Mesendoderm (in vitro differentiated cells): Measurements from ENCODE around the gene AFF4.
"Not testable (repeated sequence)": the region's sequence is repeated elsewhere in the genome, so short reads cannot be mapped to it uniquely, and the experiment has no call there.

ENCODE experiments used
- DNase-seq: peaks from one replicate; pipeline ENCODE4 v3.0.0; 2013
- H2AK5ac ChIP-seq: 2 replicates; pipeline ENCODE4 v1.6.1; 2013; ENCODE audit warnings: low read length, inconsistent platforms
- H2BK120ac ChIP-seq: 2 replicates; pipeline ENCODE4 v1.6.1; 2013; ENCODE audit warnings: low read depth, mild to moderate bottlenecking, low read length, moderate library complexity, mixed read lengths
- H2BK15ac ChIP-seq: replicated peaks from 2 replicates; pipeline ENCODE4 v1.6.1; 2013; ENCODE audit warnings: low read depth, mild to moderate bottlenecking, moderate library complexity
- H2BK5ac ChIP-seq: 2 replicates; pipeline ENCODE4 v1.6.1; 2013; ENCODE audit warnings: low read length, inconsistent platforms
- H3K18ac ChIP-seq: 2 replicates; pipeline ENCODE4 v1.6.1; 2013; ENCODE audit warnings: mild to moderate bottlenecking, low read length, mixed read lengths
- H3K23ac ChIP-seq: one replicate; pipeline ENCODE4 v1.6.1; 2013; ENCODE audit warnings: low read length
- H3K27ac ChIP-seq: 2 replicates; pipeline ENCODE4 v1.5.1; 2013; ENCODE audit warnings: low read depth, mild to moderate bottlenecking, inconsistent platforms, low read length, moderate library complexity
- H3K27me3 ChIP-seq: 2 replicates; pipeline ENCODE4 v1.6.1; 2013; ENCODE audit warnings: low read length, control low read depth, mild to moderate bottlenecking, inconsistent platforms; ENCODE audit not compliant: insufficient read depth, poor library complexity
- H3K36me3 ChIP-seq: 2 replicates; pipeline ENCODE4 v1.6.1; 2013; ENCODE audit warnings: low read length, inconsistent platforms; ENCODE audit not compliant: control insufficient read depth, insufficient read depth
- H3K4ac ChIP-seq: one replicate; pipeline ENCODE4 v1.6.1; 2013; ENCODE audit warnings: low read depth, mild to moderate bottlenecking, low read length, moderate library complexity
- H3K4me1 ChIP-seq: 2 replicates; pipeline ENCODE4 v1.6.1; 2013; ENCODE audit warnings: low read depth, low read length, inconsistent platforms; ENCODE audit not compliant: control insufficient read depth
- H3K4me2 ChIP-seq: 2 replicates; pipeline ENCODE4 v1.6.1; 2013; ENCODE audit warnings: low read length
- H3K4me3 ChIP-seq: 2 replicates; pipeline ENCODE4 v1.5.1; 2013; ENCODE audit warnings: mild to moderate bottlenecking, low read length
- H3K56ac ChIP-seq: one replicate; pipeline ENCODE4 v1.6.1; 2013; ENCODE audit warnings: low read length
- H3K79me1 ChIP-seq: 2 replicates; pipeline ENCODE4 v1.6.1; 2013; ENCODE audit warnings: low read length, inconsistent platforms
- H3K79me2 ChIP-seq: 2 replicates; pipeline ENCODE4 v1.6.1; 2013; ENCODE audit warnings: mild to moderate bottlenecking, low read length; ENCODE audit not compliant: control insufficient read depth, insufficient read depth
- H3K9ac ChIP-seq: 2 replicates; pipeline ENCODE4 v1.6.1; 2013; ENCODE audit warnings: low read length, inconsistent platforms
- H4K5ac ChIP-seq: one replicate; pipeline ENCODE4 v1.6.1; 2013; ENCODE audit warnings: low read length
- H4K8ac ChIP-seq: one replicate; pipeline ENCODE4 v1.6.1; 2013; ENCODE audit warnings: low read depth, mild to moderate bottlenecking, control low read depth, low read length, moderate library complexity
- WGBS: extraction: QIAGEN DNeasy Blood & Tissue Kit; methylation state at CpG from one replicate; pipeline ENCODE4 v1.1.7; 2013; ENCODE audit warnings: low lambda C conversion rate, missing lambda C conversion rate; ENCODE audit not compliant: insufficient coverage; ENCODE audit errors: extremely low coverage; 5-methylcytosine and 5-hydroxymethylcytosine counted together

Gene AFF4

DNA sequence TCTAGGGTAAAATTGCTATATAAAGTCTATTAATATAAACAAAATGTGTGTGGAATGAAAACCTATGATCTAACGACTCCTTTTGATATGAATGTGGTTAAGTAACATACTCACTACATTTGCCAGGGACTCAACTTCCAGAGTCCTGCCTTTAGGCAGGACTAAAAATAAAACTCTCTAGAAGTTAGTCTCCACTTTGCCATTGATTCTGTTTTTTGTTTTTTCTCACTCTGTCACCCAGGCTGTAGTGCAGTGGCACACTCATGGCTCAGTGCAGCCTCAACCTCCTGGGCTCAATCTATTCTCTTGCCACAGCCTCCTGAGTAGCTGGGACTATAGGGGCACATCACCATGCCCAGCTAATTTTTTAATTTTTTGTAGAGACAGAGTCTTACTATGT lies 32.9 kb upstream of the AFF4 start:
- Histone ChIP-seq H3K4me1 (no peaks in the 10 kb centered on the region), H4K5ac (no peak overlapping the region), H2BK120ac (no peak overlapping the region), H3K27me3 (no peaks in the 10 kb centered on the region), H2BK5ac (no peak overlapping the region), H3K23ac (no peak overlapping the region), H2BK15ac (no peak overlapping the region), H4K8ac (no peak overlapping the region), H3K79me1 (no peaks in the 10 kb centered on the region), H3K56ac (no peak overlapping the region), H3K27ac (no peak overlapping the region), H3K4me2 (no peak overlapping the region), H3K18ac (no peak overlapping the region), H2AK5ac (no peak overlapping the region), H3K4ac (no peak overlapping the region), H3K79me2 (no peaks in the 10 kb centered on the region), H3K9ac (no peak overlapping the region), H3K4me3 (no peak overlapping the region), H3K36me3 (no peaks in the 10 kb centered on the region)
- no peak for DNase-seq
- WGBS = no CpG with 5 or more reads among the region's 1 CpG

DNA sequence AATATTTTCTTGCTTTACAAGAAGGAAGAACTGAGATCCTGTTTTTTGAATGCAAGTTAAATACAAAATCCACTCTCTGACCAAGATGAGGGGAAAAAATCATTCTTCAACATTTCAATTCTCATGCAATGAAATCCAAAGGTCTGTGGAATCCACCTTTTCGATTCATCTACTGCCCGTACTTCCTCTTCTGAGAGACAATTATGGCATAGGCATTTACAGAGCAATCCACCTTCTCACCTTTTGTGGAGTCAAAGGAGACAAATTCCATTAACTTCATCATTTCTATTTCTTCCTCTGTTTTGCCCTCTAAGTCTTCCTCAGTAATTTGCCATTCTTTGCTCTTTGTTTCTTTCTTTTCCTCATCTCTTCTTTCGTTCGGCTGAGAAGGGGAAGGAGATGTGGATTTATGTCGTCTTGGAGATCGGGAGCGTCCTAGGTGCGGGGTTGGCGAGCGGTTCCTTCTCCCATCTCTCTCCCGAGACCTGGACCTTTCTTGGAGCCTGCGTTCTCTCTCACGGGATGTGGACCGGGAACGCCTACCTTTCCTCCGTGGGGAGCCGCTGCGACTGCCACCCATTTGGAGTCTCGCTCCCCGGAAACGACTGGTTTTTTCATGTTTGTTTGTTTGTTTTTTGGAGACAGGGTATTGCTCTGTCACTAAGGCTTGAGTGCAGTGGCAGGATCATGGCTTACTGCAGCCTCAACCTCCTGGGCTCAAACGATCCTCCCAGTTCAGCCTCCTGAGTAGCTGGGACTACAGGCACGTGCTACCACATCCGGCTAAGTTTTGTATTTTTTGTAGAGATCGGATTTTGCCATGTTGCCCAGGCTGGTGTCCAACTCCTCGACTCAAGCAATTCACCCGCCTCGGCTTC lies 24.3 kb upstream of the AFF4 start:
- Histone ChIP-seq H3K4me2 (no peak overlapping the region), H3K27me3 (no peaks in the 10 kb centered on the region), H2BK5ac (no peak overlapping the region), H3K4ac (no peak overlapping the region), H4K8ac (no peak overlapping the region), H2AK5ac (no peak overlapping the region), H2BK15ac (no peak overlapping the region), H3K27ac (no peak overlapping the region), H3K4me3 (no peak overlapping the region), H3K36me3 (no peaks in the 10 kb centered on the region), H3K18ac (no peak overlapping the region), H3K23ac (no peak overlapping the region), H3K56ac (no peak overlapping the region), H4K5ac (no peak overlapping the region), H3K9ac (no peak overlapping the region), H3K4me1 (no peaks in the 10 kb centered on the region), H3K79me1 (no peaks in the 10 kb centered on the region), H2BK120ac (no peak overlapping the region), H3K79me2 (no peaks in the 10 kb centered on the region)
- no peak for DNase-seq
- WGBS = no CpG with 5 or more reads among the region's 28 CpGs

DNA sequence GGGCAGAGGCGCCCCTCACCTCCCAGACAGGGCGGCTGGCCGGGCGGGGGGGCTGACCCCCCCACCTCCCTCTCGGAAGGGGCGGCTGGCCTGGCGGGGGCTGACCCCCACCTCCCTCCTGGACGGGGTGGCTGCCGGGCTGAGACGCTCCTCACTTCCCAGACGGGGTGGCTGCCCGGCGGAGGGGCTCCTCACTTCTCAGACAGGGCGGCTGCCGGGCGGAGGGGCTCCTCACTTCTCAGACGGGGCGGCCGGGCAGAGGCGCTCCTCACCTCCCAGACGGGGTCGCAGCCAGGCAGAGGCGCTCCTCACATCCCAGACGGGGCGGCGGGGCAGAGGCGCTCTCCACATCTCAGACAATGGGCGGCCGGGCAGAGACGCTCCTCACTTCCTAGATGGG lies 19.5 kb upstream of the AFF4 start:
- not testable (repeated sequence) for H3K56ac ChIP-seq, H4K5ac ChIP-seq, H3K79me2 ChIP-seq, DNase-seq, H2BK120ac ChIP-seq, H3K4me1 ChIP-seq, H2BK15ac ChIP-seq, H2BK5ac ChIP-seq, H3K4me3 ChIP-seq, H3K79me1 ChIP-seq, H3K4ac ChIP-seq, H3K36me3 ChIP-seq, H3K23ac ChIP-seq, H3K27ac ChIP-seq, H3K27me3 ChIP-seq, H2AK5ac ChIP-seq, H3K4me2 ChIP-seq, H3K18ac ChIP-seq, H3K9ac ChIP-seq, H4K8ac ChIP-seq
- WGBS = no CpG with 5 or more reads among the region's 30 CpGs

DNA sequence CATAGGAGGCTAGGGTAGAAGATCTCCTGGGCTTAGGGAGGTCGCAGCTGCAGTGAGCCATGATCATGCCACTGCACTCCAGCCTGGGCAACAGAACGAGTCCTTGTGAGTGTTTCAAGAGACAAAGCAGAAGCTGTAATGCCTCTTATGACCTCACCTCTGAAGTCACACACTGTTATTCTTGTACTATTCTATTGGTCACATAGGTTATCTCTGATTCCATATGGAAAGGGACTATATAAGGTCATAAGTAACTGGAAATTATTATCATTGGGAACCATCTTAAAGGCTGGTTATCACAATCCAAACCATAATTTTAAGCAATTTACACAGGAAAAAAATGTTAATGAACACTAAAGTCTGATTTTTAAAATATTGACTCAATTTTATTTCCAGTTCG lies 17.9 kb upstream of the AFF4 start:
- no peak overlapping the region for H3K4ac ChIP-seq
- DNase-seq = no peak
- no peaks in the 10 kb centered on the region for H3K36me3 ChIP-seq
- H3K23ac ChIP-seq = no peak overlapping the region
- no peak overlapping the region for H3K18ac ChIP-seq
- H4K5ac ChIP-seq = no peak overlapping the region
- H3K27me3 ChIP-seq = no peaks in the 10 kb centered on the region
- no peaks in the 10 kb centered on the region for H3K79me1 ChIP-seq
- no peak overlapping the region for H2BK5ac ChIP-seq
- H2BK120ac ChIP-seq = no peak overlapping the region
- no peak overlapping the region for H3K4me2 ChIP-seq
- H4K8ac ChIP-seq = no peak overlapping the region
- H2AK5ac ChIP-seq = no peak overlapping the region
- no peak overlapping the region for H3K27ac ChIP-seq
- H3K4me3 ChIP-seq = no peak overlapping the region
- no peak overlapping the region for H3K56ac ChIP-seq
- no peak overlapping the region for H2BK15ac ChIP-seq
- WGBS = no CpG with 5 or more reads among the region's 3 CpGs
- no peaks in the 10 kb centered on the region for H3K4me1 ChIP-seq
- no peak overlapping the region for H3K9ac ChIP-seq
- no peaks in the 10 kb centered on the region for H3K79me2 ChIP-seq

DNA sequence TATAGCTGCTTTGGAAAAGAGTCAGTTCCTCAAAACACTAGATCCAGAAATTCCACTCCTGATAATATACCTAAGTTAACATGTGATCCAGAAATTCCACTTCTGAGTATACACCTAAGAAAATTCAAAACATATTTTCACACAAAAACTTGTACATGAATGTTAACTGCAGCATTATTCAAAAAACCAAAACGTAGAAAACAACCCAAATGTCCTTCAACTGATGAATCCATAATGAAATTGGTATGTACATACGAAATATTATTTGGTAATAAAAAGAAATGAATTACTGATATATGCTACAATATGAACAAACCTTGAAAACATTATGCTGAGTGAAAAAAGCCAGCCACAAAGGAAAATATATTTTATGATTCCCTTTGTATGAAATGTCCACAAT lies 16.5 kb upstream of the AFF4 start:
- no peaks in the 10 kb centered on the region for H3K36me3 ChIP-seq
- no peak overlapping the region for H2BK5ac ChIP-seq
- H3K23ac ChIP-seq = no peak overlapping the region
- no peak overlapping the region for H2BK15ac ChIP-seq
- no CpG with 5 or more reads among the region's 2 CpGs for WGBS
- no peak overlapping the region for H3K4ac ChIP-seq
- no peak overlapping the region for H3K4me3 ChIP-seq
- H3K27me3 ChIP-seq = no peaks in the 10 kb centered on the region
- no peaks in the 10 kb centered on the region for H3K4me1 ChIP-seq
- H3K4me2 ChIP-seq = no peak overlapping the region
- H3K79me1 ChIP-seq = no peaks in the 10 kb centered on the region
- H3K18ac ChIP-seq = no peak overlapping the region
- H4K8ac ChIP-seq = no peak overlapping the region
- no peak overlapping the region for H4K5ac ChIP-seq
- H3K9ac ChIP-seq = no peak overlapping the region
- no peak overlapping the region for H3K56ac ChIP-seq
- H3K27ac ChIP-seq = no peak overlapping the region
- H2BK120ac ChIP-seq = no peak overlapping the region
- DNase-seq = no peak
- no peak overlapping the region for H2AK5ac ChIP-seq
- no peaks in the 10 kb centered on the region for H3K79me2 ChIP-seq
